Measurements from ENCODE around the gene TBC1D16.

Gene TBC1D16

DNA sequence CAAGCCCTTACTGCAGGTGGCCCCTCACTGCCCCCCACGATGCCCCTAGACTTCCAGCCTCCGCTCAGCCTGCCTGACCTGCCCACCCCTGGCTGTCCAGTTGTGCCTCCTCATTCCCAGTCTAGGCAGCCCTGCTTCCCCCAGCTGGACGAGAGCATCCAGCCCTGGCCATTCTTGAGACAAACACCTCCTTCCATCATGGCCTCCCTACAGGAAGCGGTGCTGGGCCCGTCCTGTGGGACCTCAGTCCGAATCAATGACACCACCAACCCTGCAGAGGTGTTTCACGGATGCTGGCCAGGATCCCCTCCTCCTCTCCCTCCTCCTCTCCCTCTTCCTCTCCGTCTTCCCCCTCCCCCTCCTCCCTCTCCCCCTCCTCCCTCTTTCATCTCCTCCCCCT, 29.0 kb upstream of the TBC1D16 start:
- no peak for DNase-seq
- Histone ChIP-seq H3K4me1 (ENCODE audit: control extremely low read depth in 1 of 4, control insufficient read depth in 4 of 4, insufficient read depth in 4 of 4, low read length in 3 of 4) (peaks cover 0 to 12% (median 5%) of the 10 kb centered on the region in 4 experiments), H3K36me3 (ENCODE audit: control insufficient read depth in 4 of 4, insufficient read depth in 4 of 4, low read length in 3 of 4) (no peaks in the 10 kb centered on the region), H3K9me3 (ENCODE audit: control extremely low read depth in 1 of 5, control insufficient read depth in 4 of 5, insufficient read depth in 2 of 5, low read depth in 1 of 5, low read length in 4 of 5) (no peaks in the 10 kb centered on the region), H3K27ac (ENCODE audit: insufficient read depth in 1 of 2, low read depth in 1 of 2, low read length in 2 of 2, poor library complexity in 1 of 2, severe bottlenecking in 2 of 2) (no peak overlapping the region), H3K27me3 (replicated peaks in 2 of 5; ENCODE audit: control insufficient read depth in 4 of 5, insufficient read depth in 5 of 5, low read length in 4 of 5) (no peaks in the 10 kb centered on the region), H3K4me3 (ENCODE audit: control insufficient read depth in 1 of 7, extremely low read depth in 1 of 7, insufficient read depth in 4 of 7, low read depth in 2 of 7, low read length in 6 of 7) (no peak overlapping the region)
- CTCF ChIA-PET: no interaction called here
- WGBS (ENCODE audit: insufficient coverage): 97% methylated on average over 7 of the region's 8 CpGs
- POLR2A ChIA-PET: no interaction called here

DNA sequence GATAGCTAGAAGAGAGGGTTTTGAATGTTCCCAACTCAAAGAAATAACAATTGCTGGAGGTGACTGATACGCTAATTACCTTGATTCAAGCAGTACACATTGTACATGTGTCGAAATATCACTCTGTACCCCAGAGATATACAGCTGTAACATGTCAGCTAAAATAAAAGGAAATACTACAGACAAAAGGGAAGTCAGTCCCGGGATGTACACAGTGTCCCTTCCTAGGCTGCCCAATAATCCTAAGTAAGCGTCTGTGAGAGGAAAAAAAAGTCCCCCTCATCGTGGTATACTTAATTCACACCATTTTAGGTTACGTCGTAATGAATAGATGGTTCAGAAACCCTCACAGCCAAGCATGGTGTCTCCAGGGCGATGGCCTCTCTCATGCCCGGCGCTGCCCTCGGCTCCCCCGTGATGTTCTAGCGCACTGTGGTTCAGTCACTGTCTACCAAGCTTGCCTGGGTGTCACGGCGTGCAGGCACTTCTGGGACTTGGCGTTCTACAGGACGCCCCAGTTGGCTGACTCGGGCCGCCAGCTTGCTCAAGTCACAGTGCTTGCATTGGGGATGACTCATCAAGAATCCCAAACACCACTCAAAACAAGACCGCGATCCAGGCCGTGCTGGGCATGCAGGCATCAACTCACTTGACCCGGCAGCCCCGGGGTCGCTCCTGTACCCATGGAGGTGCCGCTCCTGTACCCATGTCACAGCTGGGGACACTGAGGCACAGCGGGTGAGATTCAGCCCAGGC, 28.3 kb upstream of the TBC1D16 start:
- DNase-seq: peak in 2 of 3 donors; percentile 27 to 37
- Histone ChIP-seq H3K4me1 (ENCODE audit: control extremely low read depth in 1 of 4, control insufficient read depth in 4 of 4, insufficient read depth in 4 of 4, low read length in 3 of 4) (peaks cover 0 to 8% (median 2%) of the 10 kb centered on the region in 4 experiments), H3K4me3 (ENCODE audit: control insufficient read depth in 1 of 7, extremely low read depth in 1 of 7, insufficient read depth in 4 of 7, low read depth in 2 of 7, low read length in 6 of 7) (no peak overlapping the region), H3K27ac (ENCODE audit: insufficient read depth in 1 of 2, low read depth in 1 of 2, low read length in 2 of 2, poor library complexity in 1 of 2, severe bottlenecking in 2 of 2) (no peak overlapping the region), H3K36me3 (ENCODE audit: control insufficient read depth in 4 of 4, insufficient read depth in 4 of 4, low read length in 3 of 4) (no peaks in the 10 kb centered on the region), H3K9me3 (ENCODE audit: control extremely low read depth in 1 of 5, control insufficient read depth in 4 of 5, insufficient read depth in 2 of 5, low read depth in 1 of 5, low read length in 4 of 5) (no peaks in the 10 kb centered on the region), H3K27me3 (replicated peaks in 2 of 5; ENCODE audit: control insufficient read depth in 4 of 5, insufficient read depth in 5 of 5, low read length in 4 of 5) (no peaks in the 10 kb centered on the region)
- 84% methylated on average over 20 of the region's 27 CpGs for WGBS (ENCODE audit: insufficient coverage)
- ChIA-PET CTCF (no interaction called here), POLR2A (no interaction called here)

DNA sequence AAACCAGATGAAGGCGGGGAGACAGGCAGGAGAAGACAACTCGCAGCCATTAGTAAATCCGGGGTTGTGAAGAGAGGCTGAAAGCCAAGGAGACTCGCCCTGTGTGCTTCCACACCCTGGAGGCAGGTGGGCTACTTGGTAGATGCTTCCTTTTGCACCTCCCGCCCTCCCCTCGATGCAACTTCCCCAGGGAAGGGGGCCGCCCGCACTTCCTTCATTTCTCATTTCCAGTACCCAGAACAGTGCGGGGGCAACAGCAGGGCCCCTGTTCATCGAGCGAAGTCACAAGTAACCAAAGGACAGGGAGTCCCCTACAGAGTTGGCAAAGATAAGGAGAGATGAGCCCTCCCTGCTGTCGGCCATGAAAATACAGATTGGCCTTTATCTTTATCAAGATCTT, 25.7 kb upstream of the TBC1D16 start:
- ChIA-PET CTCF (no interaction called here), POLR2A (no interaction called here)
- Histone ChIP-seq H3K4me1 (ENCODE audit: control extremely low read depth in 1 of 4, control insufficient read depth in 4 of 4, insufficient read depth in 4 of 4, low read length in 3 of 4) (peaks cover 0 to 6% (median 0%) of the 10 kb centered on the region in 4 experiments), H3K36me3 (ENCODE audit: control insufficient read depth in 4 of 4, insufficient read depth in 4 of 4, low read length in 3 of 4) (no peaks in the 10 kb centered on the region), H3K27me3 (replicated peaks in 2 of 5; ENCODE audit: control insufficient read depth in 4 of 5, insufficient read depth in 5 of 5, low read length in 4 of 5) (no peaks in the 10 kb centered on the region), H3K9me3 (ENCODE audit: control extremely low read depth in 1 of 5, control insufficient read depth in 4 of 5, insufficient read depth in 2 of 5, low read depth in 1 of 5, low read length in 4 of 5) (no peaks in the 10 kb centered on the region), H3K27ac (ENCODE audit: insufficient read depth in 1 of 2, low read depth in 1 of 2, low read length in 2 of 2, poor library complexity in 1 of 2, severe bottlenecking in 2 of 2) (no peak overlapping the region), H3K4me3 (ENCODE audit: control insufficient read depth in 1 of 7, extremely low read depth in 1 of 7, insufficient read depth in 4 of 7, low read depth in 2 of 7, low read length in 6 of 7) (no peak overlapping the region)
- WGBS (ENCODE audit: insufficient coverage): 83% methylated on average over 10 of the region's 12 CpGs
- DNase-seq: no peak

DNA sequence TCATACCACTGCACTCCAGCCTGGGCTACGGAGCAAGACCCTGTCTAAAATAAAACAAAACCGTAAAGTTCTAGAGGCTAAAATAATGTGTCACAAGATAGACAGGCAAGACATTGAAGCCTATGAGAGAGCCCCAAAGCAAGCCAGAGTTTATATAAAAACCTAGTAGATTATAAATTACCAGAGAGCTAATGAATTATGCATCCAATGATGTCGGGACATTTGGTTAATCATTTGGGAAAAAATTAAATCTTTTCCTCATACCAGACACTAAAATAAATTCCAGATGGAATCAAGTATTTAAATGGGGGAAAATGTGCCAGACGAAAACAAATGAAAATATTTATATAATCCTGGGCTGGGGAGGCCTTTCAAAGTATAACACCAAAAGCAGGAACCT, 25.0 kb upstream of the TBC1D16 start:
- Histone ChIP-seq H3K27me3 (replicated peaks in 2 of 5; ENCODE audit: control insufficient read depth in 4 of 5, insufficient read depth in 5 of 5, low read length in 4 of 5) (no peaks in the 10 kb centered on the region), H3K9me3 (ENCODE audit: control extremely low read depth in 1 of 5, control insufficient read depth in 4 of 5, insufficient read depth in 2 of 5, low read depth in 1 of 5, low read length in 4 of 5) (no peaks in the 10 kb centered on the region), H3K27ac (ENCODE audit: insufficient read depth in 1 of 2, low read depth in 1 of 2, low read length in 2 of 2, poor library complexity in 1 of 2, severe bottlenecking in 2 of 2) (no peak overlapping the region), H3K36me3 (ENCODE audit: control insufficient read depth in 4 of 4, insufficient read depth in 4 of 4, low read length in 3 of 4) (no peaks in the 10 kb centered on the region), H3K4me3 (ENCODE audit: control insufficient read depth in 1 of 7, extremely low read depth in 1 of 7, insufficient read depth in 4 of 7, low read depth in 2 of 7, low read length in 6 of 7) (no peak overlapping the region), H3K4me1 (ENCODE audit: control extremely low read depth in 1 of 4, control insufficient read depth in 4 of 4, insufficient read depth in 4 of 4, low read length in 3 of 4) (peaks cover 0 to 6% (median 0%) of the 10 kb centered on the region in 4 experiments)
- no peak for DNase-seq
- CTCF ChIA-PET: interaction anchor here (0.6 kb wide), 1 partner anchor 20 kb away, joined by 3 read pairs; no protein-coding TSS in a partner anchor
- WGBS (ENCODE audit: insufficient coverage): 100% methylated on average over 2 of the region's 4 CpGs
- POLR2A ChIA-PET: no interaction called here

DNA sequence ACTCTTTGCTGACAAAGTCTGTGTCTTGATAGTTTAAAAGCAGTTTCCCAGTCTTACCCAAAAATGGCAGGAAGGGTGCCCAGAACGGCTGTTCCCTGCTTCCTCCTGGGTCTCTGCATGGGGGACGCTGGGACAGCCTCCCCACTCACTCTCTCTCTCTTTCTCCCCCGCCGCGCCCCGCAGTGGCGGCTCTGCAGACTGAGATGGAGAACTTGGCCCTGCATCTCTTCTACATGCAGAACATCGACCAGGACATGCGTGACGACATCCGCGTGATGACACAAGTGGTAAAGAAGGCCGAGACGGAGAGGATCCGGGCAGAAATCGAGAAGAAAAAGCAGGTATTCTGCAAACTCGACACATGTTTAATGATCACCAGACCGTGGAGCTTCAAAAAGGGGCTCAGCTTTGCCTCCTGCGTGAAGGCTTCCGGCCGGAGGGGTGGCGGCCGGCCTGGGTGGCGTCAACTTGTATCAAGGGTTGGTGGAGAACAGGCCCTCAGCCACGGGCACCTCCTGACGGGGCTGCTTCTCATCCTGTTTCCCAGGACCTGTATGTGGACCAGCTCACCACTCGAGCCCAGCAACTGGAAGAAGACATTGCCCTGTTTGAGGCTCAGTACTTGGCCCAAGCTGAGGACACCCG, 22.8 kb upstream of the TBC1D16 start:
- no peaks in the 10 kb centered on the region for H3K4me1 ChIP-seq (ENCODE audit: control extremely low read depth in 1 of 4, control insufficient read depth in 4 of 4, insufficient read depth in 4 of 4, low read length in 3 of 4)
- no peak overlapping the region for H3K4me3 ChIP-seq (ENCODE audit: control insufficient read depth in 1 of 7, extremely low read depth in 1 of 7, insufficient read depth in 4 of 7, low read depth in 2 of 7, low read length in 6 of 7)
- H3K9me3 ChIP-seq (ENCODE audit: control extremely low read depth in 1 of 5, control insufficient read depth in 4 of 5, insufficient read depth in 2 of 5, low read depth in 1 of 5, low read length in 4 of 5): no peaks in the 10 kb centered on the region
- no peaks in the 10 kb centered on the region for H3K27me3 ChIP-seq (replicated peaks in 2 of 5; ENCODE audit: control insufficient read depth in 4 of 5, insufficient read depth in 5 of 5, low read length in 4 of 5)
- H3K27ac ChIP-seq (ENCODE audit: insufficient read depth in 1 of 2, low read depth in 1 of 2, low read length in 2 of 2, poor library complexity in 1 of 2, severe bottlenecking in 2 of 2): no peak overlapping the region
- WGBS (ENCODE audit: insufficient coverage): 96% methylated on average over 21 of the region's 28 CpGs
- no peak for DNase-seq
- ChIA-PET CTCF (no interaction called here), POLR2A (interaction anchor here (0.6 kb wide), 1 partner anchor 17 kb away, joined by 3 read pairs; no protein-coding TSS in a partner anchor)
- H3K36me3 ChIP-seq (ENCODE audit: control insufficient read depth in 4 of 4, insufficient read depth in 4 of 4, low read length in 3 of 4): no peaks in the 10 kb centered on the region

DNA sequence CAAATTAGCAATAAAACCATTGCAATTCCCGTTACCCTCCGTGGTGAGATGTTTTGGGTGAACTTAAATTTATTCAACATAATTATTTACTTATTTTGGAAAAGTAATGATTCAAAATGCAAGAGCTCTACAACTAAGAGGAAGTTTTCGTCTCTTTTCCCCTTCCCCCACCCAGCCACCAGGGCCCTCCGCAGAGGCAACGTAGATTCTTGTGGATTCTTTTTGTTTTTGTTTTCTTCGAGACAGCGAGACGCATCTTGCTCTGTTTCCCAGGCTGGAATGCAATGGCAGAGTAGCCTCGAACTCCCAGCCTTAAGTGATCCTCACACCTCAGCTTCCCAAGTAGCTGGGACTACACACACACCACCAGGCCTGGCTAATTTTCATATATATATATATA, 19.9 kb upstream of the TBC1D16 start:
- no peak overlapping the region for H3K4me3 ChIP-seq (ENCODE audit: control insufficient read depth in 1 of 7, extremely low read depth in 1 of 7, insufficient read depth in 4 of 7, low read depth in 2 of 7, low read length in 6 of 7)
- no peaks in the 10 kb centered on the region for H3K9me3 ChIP-seq (ENCODE audit: control extremely low read depth in 1 of 5, control insufficient read depth in 4 of 5, insufficient read depth in 2 of 5, low read depth in 1 of 5, low read length in 4 of 5)
- H3K36me3 ChIP-seq (ENCODE audit: control insufficient read depth in 4 of 4, insufficient read depth in 4 of 4, low read length in 3 of 4): no peaks in the 10 kb centered on the region
- POLR2A ChIA-PET: no interaction called here
- no peak overlapping the region for H3K27ac ChIP-seq (ENCODE audit: insufficient read depth in 1 of 2, low read depth in 1 of 2, low read length in 2 of 2, poor library complexity in 1 of 2, severe bottlenecking in 2 of 2)
- no peak for DNase-seq
- CTCF ChIA-PET: no interaction called here
- 90% methylated on average over 2 of the region's 9 CpGs for WGBS (ENCODE audit: insufficient coverage)
- no peaks in the 10 kb centered on the region for H3K27me3 ChIP-seq (replicated peaks in 2 of 5; ENCODE audit: control insufficient read depth in 4 of 5, insufficient read depth in 5 of 5, low read length in 4 of 5)
- H3K4me1 ChIP-seq (ENCODE audit: control extremely low read depth in 1 of 4, control insufficient read depth in 4 of 4, insufficient read depth in 4 of 4, low read length in 3 of 4): no peaks in the 10 kb centered on the region

DNA sequence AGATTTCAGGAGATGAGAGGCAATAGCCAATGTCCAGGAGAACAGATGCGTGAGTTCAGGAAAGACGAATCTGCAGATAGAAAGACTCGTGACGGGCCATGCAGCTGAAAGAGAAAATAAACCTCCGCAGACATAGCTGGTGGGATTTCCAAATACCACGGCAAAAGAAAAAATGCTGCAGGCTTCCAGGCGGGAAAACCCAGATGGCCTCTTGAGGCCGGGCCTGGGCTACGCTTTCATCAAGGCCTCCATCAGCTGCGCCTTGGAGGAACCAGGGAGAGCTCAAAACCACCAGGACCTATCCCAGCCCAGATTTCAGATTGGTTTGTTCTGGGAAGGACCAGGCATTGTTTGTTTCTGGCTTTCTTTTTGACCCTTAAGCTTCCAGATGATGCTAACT, 17.4 kb upstream of the TBC1D16 start:
- H3K27ac ChIP-seq (ENCODE audit: insufficient read depth in 1 of 2, low read depth in 1 of 2, low read length in 2 of 2, poor library complexity in 1 of 2, severe bottlenecking in 2 of 2): no peak overlapping the region
- H3K4me1 ChIP-seq (ENCODE audit: control extremely low read depth in 1 of 4, control insufficient read depth in 4 of 4, insufficient read depth in 4 of 4, low read length in 3 of 4): no peaks in the 10 kb centered on the region
- ChIA-PET POLR2A (no interaction called here), CTCF (no interaction called here)
- no peak overlapping the region for H3K4me3 ChIP-seq (ENCODE audit: control insufficient read depth in 1 of 7, extremely low read depth in 1 of 7, insufficient read depth in 4 of 7, low read depth in 2 of 7, low read length in 6 of 7)
- DNase-seq: no peak
- H3K27me3 ChIP-seq (replicated peaks in 2 of 5; ENCODE audit: control insufficient read depth in 4 of 5, insufficient read depth in 5 of 5, low read length in 4 of 5): no peaks in the 10 kb centered on the region
- no peaks in the 10 kb centered on the region for H3K9me3 ChIP-seq (ENCODE audit: control extremely low read depth in 1 of 5, control insufficient read depth in 4 of 5, insufficient read depth in 2 of 5, low read depth in 1 of 5, low read length in 4 of 5)
- WGBS (ENCODE audit: insufficient coverage): 99% methylated on average over 10 of the region's 10 CpGs
- H3K36me3 ChIP-seq (ENCODE audit: control insufficient read depth in 4 of 4, insufficient read depth in 4 of 4, low read length in 3 of 4): no peaks in the 10 kb centered on the region
